Uterus (tissue), 2 donors: ENCODE results near the gene CTAGE8.
"Not testable (repeated sequence)": the region's sequence is repeated elsewhere in the genome, so short reads cannot be mapped to it uniquely, and the experiment has no call there.

Experiments
- POLR2A ChIP-seq, 2 donors: fragments of 450-650 bp; IDR thresholded peaks; one replicate each; pipeline ENCODE4 v1.6.1; 2016; ENCODE audit warnings: antibody characterized with exemption in 2 of 2, mild to moderate bottlenecking in 1 of 2, moderate library complexity in 1 of 2
- TF ChIP-seq, protein P1 (sequence below), 4 experiments: fragments of 200-600 bp in 2 of 4; fragments of 450-650 bp in 2 of 4; sonication (generic) in 2 of 4; IDR thresholded peaks; one replicate each; pipeline ENCODE4 v1.5.1; 2016 to 2019; ENCODE audit warnings: antibody characterized with exemption in 4 of 4, mild to moderate bottlenecking in 2 of 4, moderate library complexity in 1 of 4

DNA sequence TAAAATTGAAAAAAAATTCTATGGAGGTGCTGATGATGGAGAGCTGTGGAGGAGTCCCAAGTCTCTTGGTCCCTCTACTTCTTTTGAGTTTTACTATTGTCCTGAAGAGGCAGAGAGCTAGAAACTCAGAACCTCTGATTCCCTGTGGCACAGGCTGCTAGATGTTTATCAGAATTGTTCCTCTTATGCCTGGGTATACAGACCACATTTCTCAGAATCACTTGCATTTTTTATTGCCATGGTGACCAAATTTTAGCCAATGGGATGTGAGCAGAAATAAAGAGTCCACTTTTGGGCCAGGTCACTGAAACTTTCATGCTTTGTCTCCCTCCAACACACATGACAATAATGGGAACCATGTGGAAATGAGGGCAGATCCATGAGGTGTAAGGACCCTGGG is 45.4 kb downstream of the CTAGE8 start:
- TF ChIP-seq, protein P1, sequence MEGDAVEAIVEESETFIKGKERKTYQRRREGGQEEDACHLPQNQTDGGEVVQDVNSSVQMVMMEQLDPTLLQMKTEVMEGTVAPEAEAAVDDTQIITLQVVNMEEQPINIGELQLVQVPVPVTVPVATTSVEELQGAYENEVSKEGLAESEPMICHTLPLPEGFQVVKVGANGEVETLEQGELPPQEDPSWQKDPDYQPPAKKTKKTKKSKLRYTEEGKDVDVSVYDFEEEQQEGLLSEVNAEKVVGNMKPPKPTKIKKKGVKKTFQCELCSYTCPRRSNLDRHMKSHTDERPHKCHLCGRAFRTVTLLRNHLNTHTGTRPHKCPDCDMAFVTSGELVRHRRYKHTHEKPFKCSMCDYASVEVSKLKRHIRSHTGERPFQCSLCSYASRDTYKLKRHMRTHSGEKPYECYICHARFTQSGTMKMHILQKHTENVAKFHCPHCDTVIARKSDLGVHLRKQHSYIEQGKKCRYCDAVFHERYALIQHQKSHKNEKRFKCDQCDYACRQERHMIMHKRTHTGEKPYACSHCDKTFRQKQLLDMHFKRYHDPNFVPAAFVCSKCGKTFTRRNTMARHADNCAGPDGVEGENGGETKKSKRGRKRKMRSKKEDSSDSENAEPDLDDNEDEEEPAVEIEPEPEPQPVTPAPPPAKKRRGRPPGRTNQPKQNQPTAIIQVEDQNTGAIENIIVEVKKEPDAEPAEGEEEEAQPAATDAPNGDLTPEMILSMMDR (IDR thresholded peaks at IDR 0.05): not testable (repeated sequence)
- TF ChIP-seq POLR2A (IDR thresholded peaks at IDR 0.05): not testable (repeated sequence)
